GM18907 (cell line): ENCODE results near the gene TBC1D5.
"Not testable (repeated sequence)": the region's sequence is repeated elsewhere in the genome, so short reads cannot be mapped to it uniquely, and the experiment has no call there.

Experiments used
- ATAC-seq: cut with Tn5 transposase; IDR thresholded peaks from one replicate; pipeline ENCODE4 v1.9.1; 2021; ENCODE audit warnings: mild to moderate bottlenecking, moderate library complexity; ENCODE audit not compliant: unreplicated experiment

Gene TBC1D5

DNA sequence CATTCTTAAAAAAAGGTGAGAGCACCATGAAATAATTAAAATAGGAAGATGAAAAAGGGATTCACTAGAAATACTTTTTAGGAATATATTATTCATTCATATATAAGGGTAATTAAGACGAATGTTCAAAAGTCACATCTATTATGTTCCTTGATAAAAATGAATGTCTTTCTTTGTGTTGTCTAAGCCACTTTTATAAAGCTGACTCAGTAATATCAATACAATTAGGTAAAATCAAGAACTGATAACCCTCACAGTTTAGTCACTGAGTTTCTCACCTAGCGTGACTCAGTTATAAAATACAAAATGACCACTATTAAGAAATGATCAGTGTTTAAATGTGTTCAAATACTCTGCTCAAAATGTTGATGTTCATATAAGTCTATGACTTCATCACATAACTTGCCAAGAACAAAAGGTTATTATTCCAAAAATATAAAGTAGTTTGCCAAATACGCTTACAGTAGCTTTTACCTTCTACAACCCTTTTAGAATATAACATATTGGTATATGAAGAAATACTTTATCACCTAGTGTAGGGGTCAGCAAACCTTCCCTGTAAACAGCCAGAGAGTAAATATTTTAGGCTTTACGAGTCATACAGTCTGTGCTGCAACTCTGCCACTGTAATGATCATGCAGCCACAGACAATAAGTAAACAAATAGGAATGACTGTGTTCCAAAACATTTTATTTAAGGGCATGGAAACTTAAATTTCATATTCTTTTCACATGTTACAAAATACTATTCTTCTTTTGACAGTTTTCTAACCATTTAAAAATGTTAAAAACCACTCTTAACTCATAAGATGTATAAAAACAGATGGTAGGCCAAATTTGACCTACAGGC is 369.8 kb downstream of the TBC1D5 start:
- no peak for ATAC-seq

DNA sequence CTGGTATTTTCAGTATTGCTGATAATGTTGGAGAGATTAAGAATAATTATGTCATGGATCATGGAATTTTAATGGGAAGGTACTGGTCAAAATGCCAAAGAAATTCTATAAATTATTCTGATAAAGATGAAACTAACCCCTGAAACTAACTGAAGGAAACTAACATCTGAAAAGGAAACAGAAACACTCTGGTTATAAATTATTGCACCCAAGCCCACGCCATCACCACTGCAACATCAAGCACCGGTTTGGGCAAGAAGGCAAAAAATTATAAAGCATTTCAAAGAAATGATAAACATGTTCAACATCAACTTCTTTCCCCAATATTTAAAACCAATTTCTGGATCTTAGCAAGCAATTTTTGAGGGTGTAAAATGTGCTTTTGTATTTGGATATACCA is 372.5 kb downstream of the TBC1D5 start:
- no peak for ATAC-seq

DNA sequence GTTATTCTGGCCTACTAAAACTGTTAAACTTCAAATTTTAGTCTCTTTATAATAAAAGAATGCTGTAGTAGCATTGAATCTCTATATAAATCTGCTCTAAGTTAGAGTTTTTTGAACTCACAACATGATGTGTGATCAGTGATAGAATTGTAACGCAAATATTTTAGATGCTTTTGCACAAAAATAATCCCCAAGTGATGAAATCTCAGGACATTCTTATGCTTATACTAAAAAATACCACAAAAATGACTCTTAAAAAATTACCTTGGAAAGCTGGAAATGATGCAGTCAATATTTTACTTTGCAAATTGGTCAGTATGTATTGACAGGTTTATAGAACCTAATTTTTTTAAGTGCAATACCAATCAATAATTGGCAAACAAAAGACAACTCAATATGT is 375.3 kb downstream of the TBC1D5 start:
- no peak for ATAC-seq

- no peak for ATAC-seq
These were observed 381.4 kb downstream of the TBC1D5 start for GRCh38 chr3:17360991-17361390.

DNA sequence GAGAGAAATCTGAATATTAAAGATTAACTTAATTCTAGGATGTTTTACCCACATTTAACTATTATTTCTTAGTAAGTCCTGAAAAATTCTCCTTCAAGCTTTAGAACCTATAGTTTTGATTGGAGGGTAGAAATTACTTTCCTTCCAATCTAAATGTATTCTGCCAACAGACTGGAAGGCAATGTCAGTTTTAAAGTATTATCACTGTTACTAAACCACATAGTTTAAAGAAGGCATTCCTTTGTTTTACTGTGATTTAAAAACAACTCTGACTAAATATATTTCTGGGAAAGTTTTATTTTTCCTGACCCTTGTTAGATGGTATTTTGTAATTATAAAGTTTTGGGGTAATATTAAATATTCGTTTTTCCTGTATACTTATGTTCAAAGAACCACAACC is 382.5 kb downstream of the TBC1D5 start:
- no peak for ATAC-seq

DNA sequence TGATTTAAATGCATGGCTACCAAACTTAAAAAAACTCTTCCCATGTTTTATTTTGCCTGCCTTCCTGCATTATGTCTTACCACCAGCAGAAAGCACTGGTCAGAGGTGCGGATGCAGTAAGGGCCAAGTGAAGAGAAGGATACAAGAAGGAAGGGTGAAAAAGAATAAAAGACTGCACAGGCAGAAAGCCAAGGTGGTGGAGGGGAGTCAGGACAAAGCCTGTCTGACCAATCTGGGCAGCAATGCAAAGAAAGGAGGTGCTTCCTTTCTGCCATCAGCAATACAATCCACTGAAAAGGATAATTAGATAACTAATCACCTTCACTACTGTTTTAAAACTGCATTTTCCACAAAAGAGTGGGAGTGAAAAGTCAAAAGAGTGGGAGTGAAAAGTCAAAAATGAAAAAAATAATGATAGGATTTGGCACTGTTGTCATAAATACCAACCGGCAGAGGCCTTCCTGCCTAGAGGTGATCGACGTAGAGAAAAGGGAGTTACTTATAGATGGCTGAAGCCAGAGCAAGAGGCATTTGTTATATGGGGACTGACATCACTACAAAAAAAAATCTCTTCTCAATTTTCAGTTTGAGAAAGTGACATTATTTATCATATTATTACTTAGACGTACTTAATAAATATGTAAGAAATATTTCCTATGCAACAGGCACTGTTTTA is 385.3 kb downstream of the TBC1D5 start:
- no peak for ATAC-seq

GRCh38 chr3:17356585-17356984 is 385.8 kb downstream of the TBC1D5 start:
- ATAC-seq = no peak

- ATAC-seq = no peak
These were observed 386.8 kb downstream of the TBC1D5 start for GRCh38 chr3:17355591-17355990.

- ATAC-seq = no peak
These were observed 388.1 kb downstream of the TBC1D5 start for GRCh38 chr3:17354341-17354740.

DNA sequence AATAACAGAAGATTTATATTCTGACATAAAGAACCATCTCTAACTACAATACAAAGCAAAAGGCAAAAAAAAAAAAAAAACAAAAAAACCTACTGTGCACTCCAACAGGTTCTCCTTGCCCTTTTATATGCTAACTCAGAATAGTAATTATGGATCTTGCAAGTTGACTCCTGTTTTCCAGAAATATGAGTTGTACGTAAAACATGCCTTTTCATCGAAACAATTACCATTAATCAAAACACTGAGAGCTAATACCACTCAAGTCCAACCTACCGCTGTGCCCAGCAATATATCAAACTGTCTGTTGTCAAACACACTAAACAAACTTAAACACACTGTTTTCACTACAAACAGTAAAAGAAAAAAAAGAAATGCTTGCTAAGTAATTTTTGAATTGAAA is 389.8 kb downstream of the TBC1D5 start:
- no peak for ATAC-seq

DNA sequence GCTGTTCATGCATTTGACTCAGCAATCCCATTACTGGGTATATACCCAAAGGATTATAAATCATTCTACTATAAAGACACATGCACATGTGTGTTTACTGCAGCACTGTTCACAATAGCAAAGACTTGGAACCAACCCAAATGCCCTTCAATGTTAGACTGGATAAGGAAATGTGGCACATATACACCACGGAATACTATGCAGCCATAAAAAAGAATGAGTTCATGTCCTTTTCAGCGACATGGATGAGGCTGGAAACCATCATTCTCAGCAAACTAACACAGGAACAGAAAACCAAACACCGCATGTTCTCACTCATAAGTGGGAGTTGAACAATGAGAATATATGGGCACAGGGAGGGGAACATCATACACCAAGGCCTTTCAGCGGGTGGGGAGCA is 391.2 kb downstream of the TBC1D5 start:
- ATAC-seq = not testable (repeated sequence)

- no peak for ATAC-seq
These were observed 393.3 kb downstream of the TBC1D5 start for GRCh38 chr3:17349093-17349492.

DNA sequence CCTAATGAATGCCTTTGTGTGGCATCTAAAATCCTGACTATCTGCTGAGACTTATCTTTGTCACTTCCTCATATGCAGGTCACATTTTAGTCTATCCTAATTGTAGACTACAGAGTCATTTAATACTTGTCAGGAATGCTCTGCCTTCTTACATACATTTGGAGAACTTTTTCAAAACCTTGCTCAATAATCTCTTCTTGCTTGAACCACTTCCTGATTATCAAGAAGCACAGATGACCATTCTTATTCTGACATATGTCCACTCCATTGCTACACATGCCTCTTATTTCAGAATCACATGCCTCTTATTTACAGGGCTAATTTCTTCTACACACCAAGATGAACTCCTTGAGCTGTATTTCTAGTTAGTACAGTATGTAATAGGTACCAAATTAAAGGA is 400.3 kb downstream of the TBC1D5 start:
- ATAC-seq = no peak

DNA sequence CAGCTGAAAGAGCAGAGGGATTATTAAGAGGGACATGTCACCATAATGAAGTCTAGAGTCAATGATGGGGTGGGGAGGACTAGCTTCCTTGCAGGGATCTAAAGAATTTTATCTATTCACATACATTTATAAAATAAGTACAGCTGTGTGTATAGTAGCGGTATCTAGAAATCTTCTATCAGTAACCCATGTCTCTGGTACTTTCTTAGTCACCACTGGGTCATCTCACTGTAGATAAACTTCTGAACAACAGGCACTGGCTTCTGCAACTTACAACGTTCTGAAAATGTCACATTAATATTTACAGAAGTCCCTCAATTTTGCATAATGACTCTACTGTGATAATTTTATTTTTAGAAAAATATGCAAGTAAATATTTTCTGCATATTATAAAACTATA is 401.7 kb downstream of the TBC1D5 start:
- no peak for ATAC-seq

GRCh38 chr3:17340261-17340660 is 402.2 kb downstream of the TBC1D5 start:
- no peak for ATAC-seq

- ATAC-seq = no peak
These were observed 403.3 kb downstream of the TBC1D5 start for GRCh38 chr3:17339132-17339575.

DNA sequence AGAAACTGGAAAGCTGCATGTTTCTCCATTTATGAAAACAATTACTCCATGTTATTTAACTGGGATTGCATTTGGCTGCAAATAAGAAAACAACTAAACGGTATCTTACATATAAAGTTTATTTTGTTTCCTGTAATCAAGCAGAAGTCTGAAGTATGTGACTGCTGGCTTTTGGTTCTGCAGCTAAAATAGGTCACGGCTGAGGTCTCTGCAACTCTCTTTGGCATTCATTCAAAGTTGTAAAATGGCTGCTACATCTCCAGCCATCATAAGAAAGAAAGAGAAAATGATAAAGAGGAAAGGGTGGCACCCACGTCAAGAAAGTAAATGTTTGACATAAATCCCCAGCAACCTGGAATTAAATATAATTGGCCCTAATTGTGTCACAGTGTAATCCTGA is 406.1 kb downstream of the TBC1D5 start:
- ATAC-seq = no peak

DNA sequence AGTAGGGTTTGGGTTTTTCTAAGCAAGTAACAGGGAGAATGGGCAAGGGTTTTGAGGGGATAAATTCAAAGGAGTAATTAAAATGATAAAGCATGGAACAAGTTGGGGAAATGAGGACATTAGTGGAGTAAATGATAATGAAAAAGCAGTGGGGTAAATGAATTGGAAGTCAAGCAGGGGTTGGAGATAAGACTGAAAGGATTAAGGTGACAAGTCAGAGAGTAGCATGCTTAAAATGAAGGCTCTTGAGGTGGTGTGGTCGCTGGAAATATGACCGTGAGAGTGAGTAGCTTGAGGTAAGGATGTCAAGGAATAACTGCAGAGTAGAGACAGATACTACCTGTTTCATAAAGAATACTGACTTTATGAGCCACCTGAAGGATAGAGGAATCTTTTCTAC is 408.5 kb downstream of the TBC1D5 start:
- no peak for ATAC-seq

DNA sequence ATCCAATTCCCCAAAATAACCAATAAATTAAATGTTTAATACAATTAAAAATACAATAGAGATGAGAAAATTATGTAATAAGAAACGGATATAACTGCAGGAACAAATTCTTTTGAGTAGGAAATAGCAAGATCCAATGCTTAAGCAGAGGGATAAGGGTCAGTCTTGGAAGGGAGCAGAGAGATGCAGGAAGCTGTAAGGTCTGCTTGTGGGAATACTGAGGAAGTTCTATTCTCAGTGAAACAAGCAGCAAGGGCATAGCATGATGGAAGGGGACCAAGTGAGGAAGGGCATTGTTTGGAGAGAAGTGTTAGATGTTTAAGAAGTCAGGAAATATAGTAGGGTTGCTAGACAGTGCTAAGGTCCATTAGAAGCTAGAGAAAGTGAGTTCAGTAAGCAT is 409.0 kb downstream of the TBC1D5 start:
- no peak for ATAC-seq

- ATAC-seq = no peak
These were observed 411.8 kb downstream of the TBC1D5 start for GRCh38 chr3:17330660-17331059.

DNA sequence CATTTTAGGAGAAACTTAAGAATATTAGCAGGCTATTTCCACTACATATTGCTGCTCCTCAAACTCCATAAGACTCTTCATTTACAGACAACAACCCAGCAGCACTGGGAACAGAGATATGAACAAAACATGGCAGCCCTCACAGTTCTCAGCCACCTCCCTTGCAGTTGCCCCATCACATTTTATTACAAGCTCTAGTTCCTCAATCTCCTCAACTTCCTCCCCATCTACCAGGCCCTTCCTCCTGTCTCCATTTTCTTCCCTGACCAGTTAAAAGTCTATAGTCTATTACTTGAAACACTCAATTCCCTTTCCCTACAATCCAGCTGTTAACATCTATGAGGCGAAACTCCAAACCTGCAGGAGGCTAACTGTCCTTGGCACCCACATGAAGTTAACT is 412.5 kb downstream of the TBC1D5 start:
- no peak for ATAC-seq

DNA sequence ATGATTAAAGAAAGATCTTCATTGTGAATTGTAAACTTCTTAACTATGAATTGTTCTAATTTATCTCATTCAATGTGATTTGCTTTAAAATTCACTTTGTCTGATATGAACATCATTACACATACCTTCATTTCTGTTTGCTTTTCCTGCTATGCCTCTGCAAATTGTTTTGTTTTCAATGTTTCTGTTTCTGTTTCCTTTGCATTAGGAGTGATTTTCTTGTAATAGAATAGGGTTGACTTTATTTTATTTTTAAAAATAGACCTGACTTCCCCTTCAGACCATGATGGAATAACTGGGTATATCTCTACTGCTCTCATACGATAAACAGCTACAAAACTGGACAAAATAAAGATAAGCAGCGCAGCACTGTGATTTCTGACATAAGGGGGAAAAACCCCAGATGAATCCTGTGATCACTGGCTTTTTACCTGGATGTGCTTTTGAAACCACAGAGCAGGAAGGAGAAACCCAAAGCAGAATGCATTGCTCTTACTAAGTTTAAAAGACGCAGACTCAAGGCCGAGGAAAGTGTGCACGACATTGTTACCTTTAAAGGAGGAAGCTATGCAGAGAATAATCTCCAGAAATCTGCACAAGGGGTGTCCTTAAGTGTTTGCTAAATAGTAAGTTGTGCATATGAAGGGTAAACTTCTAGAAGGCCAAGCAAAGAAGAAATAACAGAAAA is 420.2 kb downstream of the TBC1D5 start:
- peak; percentile 60 for ATAC-seq
